ENCODE measurements around the gene DHX58.

DHX58 gene

GRCh38 chr17:42131232-42131631, 18.7 kb upstream of the DHX58 start:
- no peak for TF ChIP-seq TAF1 (IDR thresholded peaks at IDR 0.05; ENCODE audit: low read depth)
- no peak for TF ChIP-seq ZBTB7A (IDR thresholded peaks at IDR 0.05; ENCODE audit: low read depth)

- no peak for TF ChIP-seq FOXM1 (IDR thresholded peaks at IDR 0.05; ENCODE audit: borderline replicate concordance, low read depth)
- no peak for TF ChIP-seq CEBPB (IDR thresholded peaks at IDR 0.05)
- no peak for TF ChIP-seq MAX (IDR thresholded peaks at IDR 0.05)
- no peak for TF ChIP-seq EP300 (IDR thresholded peaks at IDR 0.05; ENCODE audit: borderline replicate concordance)
- TF ChIP-seq TEAD4 (IDR thresholded peaks at IDR 0.05) = no peak
- TF ChIP-seq ZBTB7A (IDR thresholded peaks at IDR 0.05; ENCODE audit: low read depth) = no peak
- no peak for TF ChIP-seq TAF1 (IDR thresholded peaks at IDR 0.05; ENCODE audit: low read depth)
- TF ChIP-seq USF1 (IDR thresholded peaks at IDR 0.05) = no peak
- no peak for TF ChIP-seq REST (IDR thresholded peaks at IDR 0.05; ENCODE audit: low read depth)
- TF ChIP-seq RAD21 (IDR thresholded peaks at IDR 0.05; ENCODE audit: low read depth) = no peak
These were observed 17.9 kb upstream of the DHX58 start for GRCh38 chr17:42130310-42130936.

- TF ChIP-seq NFIC (IDR thresholded peaks at IDR 0.05) (no peak), YY1 (IDR thresholded peaks at IDR 0.05; ENCODE audit: low read depth) (no peak), TEAD4 (IDR thresholded peaks at IDR 0.05) (no peak), EGR1 (IDR thresholded peaks at IDR 0.05) (no peak), TAF1 (IDR thresholded peaks at IDR 0.05; ENCODE audit: low read depth) (no peak), FOXM1 (IDR thresholded peaks at IDR 0.05; ENCODE audit: borderline replicate concordance, low read depth) (no peak), TCF12 (IDR thresholded peaks at IDR 0.05; ENCODE audit: low read depth) (no peak), USF1 (IDR thresholded peaks at IDR 0.05) (no peak), EP300 (IDR thresholded peaks at IDR 0.05; ENCODE audit: borderline replicate concordance) (no peak), CREB1 (IDR thresholded peaks at IDR 0.05; ENCODE audit: low read depth) (no peak), RAD21 (IDR thresholded peaks at IDR 0.05; ENCODE audit: low read depth) (no peak), CEBPB (IDR thresholded peaks at IDR 0.05) (no peak)
These were observed 16.8 kb upstream of the DHX58 start for GRCh38 chr17:42129109-42129837.

GRCh38 chr17:42127414-42127813, 14.9 kb upstream of the DHX58 start:
- TF ChIP-seq CEBPB (IDR thresholded peaks at IDR 0.05) = no peak
- TF ChIP-seq TCF12 (IDR thresholded peaks at IDR 0.05; ENCODE audit: low read depth) = no peak
- TF ChIP-seq TEAD4 (IDR thresholded peaks at IDR 0.05) = no peak
- no peak for TF ChIP-seq USF1 (IDR thresholded peaks at IDR 0.05)
- no peak for TF ChIP-seq MAX (IDR thresholded peaks at IDR 0.05)
- TF ChIP-seq EGR1 (IDR thresholded peaks at IDR 0.05) = no peak
- no peak for TF ChIP-seq ZBTB7A (IDR thresholded peaks at IDR 0.05; ENCODE audit: low read depth)
- TF ChIP-seq TAF1 (IDR thresholded peaks at IDR 0.05; ENCODE audit: low read depth) = no peak
- no peak for TF ChIP-seq RAD21 (IDR thresholded peaks at IDR 0.05; ENCODE audit: low read depth)
- TF ChIP-seq REST (IDR thresholded peaks at IDR 0.05; ENCODE audit: low read depth) = no peak
- TF ChIP-seq FOXM1 (IDR thresholded peaks at IDR 0.05; ENCODE audit: borderline replicate concordance, low read depth) = no peak
- TF ChIP-seq CREB1 (IDR thresholded peaks at IDR 0.05; ENCODE audit: low read depth) = no peak
- no peak for TF ChIP-seq YY1 (IDR thresholded peaks at IDR 0.05; ENCODE audit: low read depth)
- TF ChIP-seq EP300 (IDR thresholded peaks at IDR 0.05; ENCODE audit: borderline replicate concordance) = no peak
- no peak for TF ChIP-seq NFIC (IDR thresholded peaks at IDR 0.05)

GRCh38 chr17:42126836-42127235, 14.3 kb upstream of the DHX58 start:
- TF ChIP-seq MAX (IDR thresholded peaks at IDR 0.05) = no peak
- TF ChIP-seq YY1 (IDR thresholded peaks at IDR 0.05; ENCODE audit: low read depth) = no peak
- no peak for TF ChIP-seq USF1 (IDR thresholded peaks at IDR 0.05)
- TF ChIP-seq TAF1 (IDR thresholded peaks at IDR 0.05; ENCODE audit: low read depth) = no peak
- TF ChIP-seq TCF12 (IDR thresholded peaks at IDR 0.05; ENCODE audit: low read depth) = no peak
- TF ChIP-seq ZBTB7A (IDR thresholded peaks at IDR 0.05; ENCODE audit: low read depth) = no peak
- no peak for TF ChIP-seq RAD21 (IDR thresholded peaks at IDR 0.05; ENCODE audit: low read depth)
